ENCODE measurements around the gene LGALS14. TPM values are rescaled to one million over a fixed set of nuclear protein-coding genes. Genes with fewer than 3 reads are reported as not detected.

Gene LGALS14
- total and polyA plus RNA-seq, 2 of the 8 experiments (the other 6 are each of a cell fraction or from before 2014, with no cell fraction given) = 0.50 to 0.77 TPM

DNA sequence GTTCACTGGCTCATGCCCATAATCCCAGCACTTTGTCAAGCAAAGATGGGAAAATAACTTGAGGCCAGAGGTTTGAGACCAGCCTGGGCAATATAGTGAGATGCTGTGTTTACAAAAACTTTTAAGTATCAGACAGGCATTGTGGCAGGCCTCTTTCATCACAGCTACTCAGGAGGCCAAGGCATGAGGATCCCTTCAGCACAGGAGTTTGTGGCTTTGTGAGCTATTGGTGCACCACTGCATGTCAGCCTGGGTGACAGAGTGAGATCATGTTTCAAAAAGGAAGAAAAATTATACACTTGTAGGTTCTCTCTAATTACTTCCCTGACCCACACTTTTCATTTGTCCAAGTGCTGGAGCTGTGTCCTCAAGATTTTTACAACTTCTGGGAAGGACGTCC is 11.5 kb upstream of the LGALS14 start:
- 72% methylated on average over 1 of the region's 1 CpG; no CpG with 5 or more reads in 1 of the 2 experiments for whole genome bisulfite sequencing, 2 experiments (ENCODE audit: extremely low coverage in 1 of 2, insufficient coverage in 1 of 2, insufficient read length in 1 of 2, insufficient replicate concordance in 2 of 2, low coverage in 1 of 2, low lambda C conversion rate in 2 of 2, missing lambda C conversion rate in 1 of 2)
- ChIA-PET POLR2A (ENCODE audit: partially characterized antibody) (no interaction called here), CTCF (ENCODE audit: partially characterized antibody) (interaction anchor here (0.6 kb wide), 1 partner anchor 8 kb away, joined by 3 read pairs; no protein-coding TSS in a partner anchor)
- no peak overlapping the region for H3K4ac ChIP-seq (replicated peaks; ENCODE audit: insufficient read length, low read depth, low read length)
- no peak overlapping the region for H3K14ac ChIP-seq (ENCODE audit: insufficient read length)
- H2AFZ ChIP-seq (ENCODE audit: low read length) = no peak overlapping the region
- H2BK5ac ChIP-seq (ENCODE audit: low read depth, low read length) = peak overlapping the region; percentile 89; the same call in 1 of the 2 replicates
- no peaks in the 10 kb centered on the region for H3K79me2 ChIP-seq (ENCODE audit: control insufficient read depth in 1 of 2, insufficient read depth in 2 of 2, low read length in 2 of 2)
- H2BK120ac ChIP-seq (replicated peaks; ENCODE audit: low read depth, low read length) = peak overlapping the region; percentile 65
- no peak overlapping the region for H3K56ac ChIP-seq (replicated peaks; ENCODE audit: insufficient read length, low read depth, low read length)
- no peak overlapping the region; the same call in 1 of the 2 replicates for H2BK20ac ChIP-seq (ENCODE audit: low read length)
- no peak overlapping the region for H2BK12ac ChIP-seq (ENCODE audit: low read depth, low read length)
- FAIRE-seq (no peak), DNase-seq (ENCODE audit: low read depth in 1 of 2, low spot score in 2 of 2) (no peak)
- no peaks in the 10 kb centered on the region for H3K36me3 ChIP-seq (ENCODE audit: control insufficient read depth in 2 of 4, insufficient read depth in 4 of 4, low read length in 3 of 4)
- H3K4me3 ChIP-seq (ENCODE audit: extremely low read depth in 1 of 4, insufficient read depth in 2 of 4, low read depth in 3 of 4, low read length in 4 of 4) = no peak overlapping the region
- H3K18ac ChIP-seq (ENCODE audit: extremely low read depth, low read length) = no peak overlapping the region
- no peak overlapping the region for H2BK15ac ChIP-seq (ENCODE audit: low read length)
- H4K20me1 ChIP-seq (replicated peaks in 1 of 2; ENCODE audit: control insufficient read depth in 1 of 2, insufficient read depth in 2 of 2, low read length in 2 of 2) = no peaks in the 10 kb centered on the region
- H3K9ac ChIP-seq (replicated peaks in 1 of 4; ENCODE audit: extremely low read depth in 1 of 4, low read depth in 3 of 4, low read length in 3 of 4) = no peak overlapping the region
- H4K5ac ChIP-seq (ENCODE audit: insufficient read length, low read depth, low read length) = no peak overlapping the region
- no peak overlapping the region; the same call in 1 of the 2 replicates for H3K27ac ChIP-seq (ENCODE audit: low read depth, low read length)
- no peaks in the 10 kb centered on the region for H3K9me3 ChIP-seq (ENCODE audit: insufficient read depth in 2 of 2, low read depth in 1 of 2, low read length in 1 of 2)
- no peak overlapping the region for H3K23ac ChIP-seq (ENCODE audit: insufficient read length)
- no peak overlapping the region for H2AK5ac ChIP-seq (ENCODE audit: low read depth, low read length)
- H3K4me2 ChIP-seq (ENCODE audit: insufficient read depth in 1 of 2, low read depth in 2 of 2, low read length in 2 of 2) = no peak overlapping the region
- peaks cover 0 to 6% (median 4%) of the 10 kb centered on the region in 4 experiments; a peak in 2 of 7 replicates for H3K4me1 ChIP-seq (replicated peaks in 1 of 4; ENCODE audit: control insufficient read depth in 3 of 4, insufficient read depth in 4 of 4, low read length in 3 of 4)
- H4K91ac ChIP-seq (replicated peaks; ENCODE audit: insufficient read length, low read length) = peak overlapping the region; percentile 4
- H3K27me3 ChIP-seq (replicated peaks in 1 of 4; ENCODE audit: control insufficient read depth in 3 of 4, extremely low read depth in 1 of 4, insufficient read depth in 3 of 4, low read length in 3 of 4) = no peaks in the 10 kb centered on the region
- H3K23me2 ChIP-seq (ENCODE audit: low read depth, low read length) = no peaks in the 10 kb centered on the region
- no peaks in the 10 kb centered on the region for H3K79me1 ChIP-seq (ENCODE audit: low read depth, low read length)
- no peak overlapping the region for H4K8ac ChIP-seq (ENCODE audit: extremely low read depth, insufficient read depth, low read length)
- no peak for TF ChIP-seq EZH2 (IDR thresholded peaks at IDR 0.05; ENCODE audit: low read depth, low read length, severe bottlenecking)
- no peak for TF ChIP-seq JUN (IDR thresholded peaks at IDR 0.05; ENCODE audit: low read depth, low read length)
- no peak for TF ChIP-seq SIRT6 (IDR thresholded peaks at IDR 0.05; ENCODE audit: low read length)
- TF ChIP-seq SIN3A (conservative IDR thresholded peaks at IDR 0.05 in 1 of 2, IDR thresholded peaks at IDR 0.05 in 1 of 2; ENCODE audit: low read depth in 1 of 2, low read length in 2 of 2) = no peak
- TF ChIP-seq CTBP2 (IDR thresholded peaks at IDR 0.05; ENCODE audit: borderline replicate concordance, insufficient read depth, insufficient read length, low read length) = no peak
- TF ChIP-seq BCL11A (IDR thresholded peaks at IDR 0.05; ENCODE audit: low read depth in 2 of 2, low read length in 2 of 2) = no peak
- TF ChIP-seq SRF (IDR thresholded peaks at IDR 0.05; ENCODE audit: low read depth, low read length) = no peak
- TF ChIP-seq CHD1 (IDR thresholded peaks at IDR 0.05; ENCODE audit: low read depth, low read length) = no peak
- TF ChIP-seq RNF2 (IDR thresholded peaks at IDR 0.05; ENCODE audit: borderline replicate concordance, low read depth, low read length, missing control alignments, poor library complexity, severe bottlenecking) = no peak
- TF ChIP-seq RFX5 (IDR thresholded peaks at IDR 0.05; ENCODE audit: borderline replicate concordance, low read depth, low read length) = no peak
- TF ChIP-seq, protein P1, sequence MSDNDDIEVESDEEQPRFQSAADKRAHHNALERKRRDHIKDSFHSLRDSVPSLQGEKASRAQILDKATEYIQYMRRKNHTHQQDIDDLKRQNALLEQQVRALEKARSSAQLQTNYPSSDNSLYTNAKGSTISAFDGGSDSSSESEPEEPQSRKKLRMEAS (IDR thresholded peaks at IDR 0.05) = no peak
- TF ChIP-seq RXRA (IDR thresholded peaks at IDR 0.05; ENCODE audit: insufficient read depth, low read depth, low read length) = no peak
- no peak for TF ChIP-seq FOSL1 (IDR thresholded peaks at IDR 0.05; ENCODE audit: insufficient read depth, low read depth, low read length)

Measured in H1 (cell line).